Measurements from ENCODE around the gene RNF146. TPM values are rescaled to one million over a fixed set of nuclear protein-coding genes. Genes with fewer than 3 reads are reported as not detected.

Gene RNF146
- total RNA-seq, 2 donors from 2014 or later = 26.6 to 27.2 TPM

DNA sequence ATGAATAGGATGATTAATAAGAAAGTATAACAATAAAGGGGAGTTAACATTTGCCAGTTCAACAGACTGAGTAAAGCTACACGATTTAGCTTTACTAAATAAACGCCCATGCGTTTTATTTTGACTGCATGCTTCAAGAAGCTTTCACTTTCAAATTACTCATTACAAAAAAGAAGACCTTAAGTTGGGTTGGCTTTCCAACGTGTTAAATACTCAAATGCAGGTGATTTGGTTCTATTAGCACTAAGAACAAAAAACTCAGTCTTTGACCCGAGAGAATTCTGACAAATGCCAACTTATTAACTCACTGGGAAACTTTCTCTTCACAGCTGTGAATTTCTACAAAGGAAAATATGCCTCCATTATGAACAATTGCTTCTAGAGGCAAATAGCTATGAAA lies 24.8 kb downstream of the RNF146 start:
- Mint-ChIP-seq H3K27me3 (ENCODE audit: low read depth) (no peaks in the 10 kb centered on the region), H3K27ac (peak overlapping the region; percentile 92), H3K4me3 (peak overlapping the region; percentile 43 to 62), H3K36me3 (ENCODE audit: insufficient read depth in 2 of 2) (peaks cover 12 to 15% of the 10 kb centered on the region in 2 donors), H3K9me3 (no peaks in the 10 kb centered on the region), H3K4me1 (ENCODE audit: low read depth) (peaks cover 45% of the 10 kb centered on the region)
- ATAC-seq (replicated peaks in 1 of 2) (peak; percentile 77 to 84), DNase-seq (no peak)

DNA sequence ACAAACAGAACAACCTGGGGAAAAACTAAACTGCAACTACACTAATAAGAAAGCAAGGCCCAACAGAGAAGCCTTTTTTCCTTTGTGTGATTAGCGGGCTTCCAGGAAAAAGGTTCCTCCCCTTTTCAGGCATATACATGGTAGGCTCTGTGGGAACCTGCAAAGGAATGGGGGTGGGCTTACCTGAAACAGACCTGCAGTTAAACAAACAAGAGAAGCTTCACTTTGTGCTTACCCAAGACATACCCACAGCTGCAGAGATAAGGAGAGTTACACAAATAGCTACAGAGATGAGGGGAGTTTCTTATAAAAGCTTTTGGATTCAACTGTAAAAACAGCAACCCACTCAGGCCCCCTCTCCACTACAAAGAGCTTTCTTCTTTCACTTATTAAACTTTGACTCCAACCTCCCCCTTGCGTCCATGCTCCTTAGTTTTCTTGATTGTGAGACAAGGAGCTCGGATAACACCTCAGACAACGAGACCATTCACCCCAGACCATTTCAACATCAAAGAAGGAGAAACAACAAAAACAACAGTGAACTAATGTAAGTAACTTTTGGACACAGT lies 30.9 kb downstream of the RNF146 start:
- Mint-ChIP-seq H3K9me3 (no peaks in the 10 kb centered on the region), H3K4me3 (no peak overlapping the region), H3K27me3 (ENCODE audit: low read depth) (no peaks in the 10 kb centered on the region), H3K4me1 (ENCODE audit: low read depth) (peaks cover 19% of the 10 kb centered on the region), H3K27ac (no peak overlapping the region), H3K36me3 (ENCODE audit: insufficient read depth in 2 of 2) (peaks cover 1% of the 10 kb centered on the region in 2 donors)
- ATAC-seq (replicated peaks in 1 of 2) = no peak
- no peak for DNase-seq

DNA sequence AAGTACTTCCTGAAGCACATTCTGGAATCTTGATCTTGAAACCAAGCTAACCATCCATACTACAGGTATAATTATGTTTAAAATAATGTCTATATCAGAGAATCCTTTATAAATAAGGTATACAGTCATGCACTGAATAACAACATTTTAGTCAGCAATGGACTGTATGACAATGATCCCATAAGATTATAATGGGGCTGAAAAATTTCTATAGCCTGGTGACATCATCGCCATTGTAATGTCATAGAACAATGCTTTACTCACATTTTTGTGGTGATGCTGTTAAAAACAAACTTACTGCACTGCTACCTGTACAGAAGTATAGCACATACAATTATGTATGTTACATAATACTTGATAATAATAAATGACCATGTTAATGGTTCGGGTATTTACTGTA lies 31.8 kb downstream of the RNF146 start:
- no peak for DNase-seq
- ATAC-seq (replicated peaks in 1 of 2) = peak in 1 of 2 donors; percentile 45
- Mint-ChIP-seq H3K27ac (no peak overlapping the region), H3K9me3 (no peaks in the 10 kb centered on the region), H3K4me1 (ENCODE audit: low read depth) (peaks cover 12% of the 10 kb centered on the region), H3K36me3 (ENCODE audit: insufficient read depth in 2 of 2) (peaks cover 0 to 1% of the 10 kb centered on the region in 2 donors), H3K4me3 (no peak overlapping the region), H3K27me3 (ENCODE audit: low read depth) (no peaks in the 10 kb centered on the region)

DNA sequence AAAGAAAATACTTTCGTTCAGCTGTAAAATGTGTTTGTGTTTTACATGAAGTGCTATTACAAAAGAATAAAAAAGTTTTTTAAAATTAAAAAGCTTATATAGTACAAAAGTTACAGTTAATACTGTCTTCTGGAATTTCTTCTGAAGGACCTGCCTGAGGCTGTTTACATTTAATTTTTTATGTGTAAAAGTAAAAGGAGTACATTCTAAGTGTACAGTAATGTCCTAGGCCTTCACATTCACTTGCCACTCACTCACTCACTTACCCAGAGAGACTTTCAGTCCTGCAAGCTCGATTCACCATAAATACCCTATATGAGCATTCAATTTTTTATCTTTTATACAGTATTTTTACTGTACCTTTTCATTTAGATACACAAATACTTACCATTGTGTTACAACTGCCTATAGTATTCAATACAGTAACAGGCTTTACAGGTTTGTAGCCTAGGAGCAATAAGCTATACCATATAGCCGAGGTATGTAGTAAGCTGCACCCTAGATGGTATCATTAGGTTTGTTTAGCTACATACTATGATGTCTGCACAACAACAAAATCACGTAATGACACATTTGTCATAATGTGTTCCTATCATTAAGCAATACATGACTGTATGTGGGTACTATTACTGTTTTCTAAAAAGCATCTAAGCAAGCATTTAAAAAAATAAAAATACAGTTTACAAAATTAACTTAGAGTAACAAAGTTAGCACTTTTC lies 33.0 kb downstream of the RNF146 start:
- Mint-ChIP-seq H3K4me3 (no peak overlapping the region), H3K27ac (no peak overlapping the region), H3K9me3 (no peaks in the 10 kb centered on the region), H3K27me3 (ENCODE audit: low read depth) (no peaks in the 10 kb centered on the region), H3K4me1 (ENCODE audit: low read depth) (peaks cover 18% of the 10 kb centered on the region), H3K36me3 (ENCODE audit: insufficient read depth in 2 of 2) (no peaks in the 10 kb centered on the region)
- DNase-seq (no peak), ATAC-seq (replicated peaks in 1 of 2) (no peak)

DNA sequence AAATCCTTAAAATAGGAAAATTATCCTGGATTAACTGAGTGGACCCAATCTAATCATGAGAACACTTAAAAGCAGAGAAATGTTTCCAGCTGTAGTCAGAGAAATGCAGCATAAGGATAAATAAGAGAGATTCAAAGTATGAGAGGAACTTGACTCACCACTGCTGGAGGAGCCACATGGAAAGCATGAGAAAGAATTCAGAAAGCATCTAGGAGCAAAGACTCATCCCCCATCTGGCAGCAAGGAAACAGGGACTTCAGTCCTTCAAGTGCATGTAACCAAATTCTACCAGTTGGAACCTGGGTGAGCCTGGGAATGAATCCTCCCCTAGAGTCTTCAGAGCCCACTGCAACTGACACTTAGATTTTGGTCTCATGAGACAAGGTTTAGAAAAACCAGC lies 33.7 kb downstream of the RNF146 start:
- no peak overlapping the region for H3K4me3 Mint-ChIP-seq
- peaks cover 25% of the 10 kb centered on the region for H3K4me1 Mint-ChIP-seq (ENCODE audit: low read depth)
- H3K27me3 Mint-ChIP-seq (ENCODE audit: low read depth) = no peaks in the 10 kb centered on the region
- DNase-seq = no peak
- H3K36me3 Mint-ChIP-seq (ENCODE audit: insufficient read depth in 2 of 2) = peaks cover under 1 to 2% of the 10 kb centered on the region in 2 donors
- no peak overlapping the region for H3K27ac Mint-ChIP-seq
- no peak for ATAC-seq (replicated peaks in 1 of 2)
- H3K9me3 Mint-ChIP-seq = no peaks in the 10 kb centered on the region

DNA sequence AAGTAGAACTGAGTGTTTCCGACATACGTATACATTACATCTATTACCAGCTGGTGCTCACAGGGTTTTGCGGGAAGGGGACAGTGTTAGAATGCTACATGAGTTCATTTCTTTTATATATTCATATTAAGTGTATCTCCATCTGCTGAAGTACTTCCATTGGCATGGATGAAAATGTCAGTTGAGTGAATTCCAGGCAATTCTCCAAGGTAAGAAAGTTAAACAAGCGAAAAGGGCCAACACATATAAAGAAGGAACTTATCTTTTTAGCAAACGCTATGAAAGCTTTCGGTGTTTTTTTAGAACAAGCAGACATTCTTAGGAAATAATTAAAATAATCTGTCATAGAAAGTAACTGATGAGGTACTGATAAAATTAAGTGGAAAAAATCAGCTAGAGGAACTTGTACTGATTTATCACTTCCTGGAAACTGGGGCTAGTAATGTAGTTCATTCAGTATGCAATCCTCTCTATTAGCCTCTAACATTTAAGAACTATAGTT lies 34.6 kb downstream of the RNF146 start:
- H3K4me3 Mint-ChIP-seq = peak overlapping the region in 1 of 2 donors; percentile 41

DNA sequence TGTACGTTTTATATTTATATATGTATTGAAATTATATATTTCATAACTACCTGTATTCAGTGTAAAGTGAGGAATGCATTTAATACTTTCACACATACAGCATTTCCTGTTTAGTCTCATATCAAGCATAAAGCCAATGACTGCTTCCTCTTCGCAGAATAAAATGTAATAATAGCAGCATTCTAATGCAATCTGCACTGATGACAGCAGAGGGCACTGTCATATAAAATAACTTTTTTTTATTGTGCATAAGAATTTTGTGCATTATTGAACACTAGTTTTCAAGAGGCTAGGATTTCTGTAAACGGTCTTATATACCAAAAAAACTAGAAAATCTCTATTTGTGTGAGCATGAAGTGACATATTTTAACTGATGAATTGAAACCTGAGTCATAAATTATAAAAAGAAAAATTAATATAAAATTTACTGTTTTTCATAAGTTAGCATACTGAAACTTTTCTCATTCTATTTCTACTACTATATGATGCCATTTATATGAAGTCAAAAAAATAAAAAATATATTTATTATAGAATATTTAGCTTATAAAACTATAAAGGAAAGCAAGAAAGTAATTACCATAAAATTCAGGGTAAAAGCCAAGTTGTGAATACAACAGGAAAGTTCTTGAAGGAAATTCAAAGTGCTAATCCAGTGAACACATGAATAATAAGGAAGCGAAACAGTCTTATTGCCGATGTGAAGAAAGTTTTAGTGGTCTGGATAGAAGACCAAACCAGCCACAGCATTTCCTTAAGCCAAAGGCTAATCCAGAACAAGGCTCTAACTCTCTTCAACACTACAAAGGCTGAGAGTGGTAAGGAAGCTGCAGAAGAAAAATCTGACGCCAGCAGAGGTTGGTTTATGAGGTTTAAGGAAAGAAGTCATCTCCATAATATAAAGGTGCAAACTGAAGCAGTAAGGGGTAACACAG lies 36.3 kb downstream of the RNF146 start:
- Mint-ChIP-seq H3K4me3 (no peak overlapping the region), H3K4me1 (ENCODE audit: low read depth) (peaks cover 41% of the 10 kb centered on the region), H3K36me3 (ENCODE audit: insufficient read depth in 2 of 2) (peaks cover 8 to 18% of the 10 kb centered on the region in 2 donors), H3K9me3 (peaks cover 1 to 2% of the 10 kb centered on the region in 2 donors), H3K27me3 (ENCODE audit: low read depth) (no peaks in the 10 kb centered on the region), H3K27ac (no peak overlapping the region)
- DNase-seq (peak; percentile 24 to 25), ATAC-seq (replicated peaks in 1 of 2) (no peak)

More for the DNA sequence above, 34.6 kb downstream of the RNF146 start:
- no peak for DNase-seq
- no peak for ATAC-seq (replicated peaks in 1 of 2)
- Mint-ChIP-seq H3K4me1 (ENCODE audit: low read depth) (peaks cover 29% of the 10 kb centered on the region), H3K27ac (peak overlapping the region; percentile 77), H3K36me3 (ENCODE audit: insufficient read depth in 2 of 2) (peaks cover 4 to 7% of the 10 kb centered on the region in 2 donors), H3K9me3 (no peaks in the 10 kb centered on the region), H3K27me3 (ENCODE audit: low read depth) (no peaks in the 10 kb centered on the region)

DNA sequence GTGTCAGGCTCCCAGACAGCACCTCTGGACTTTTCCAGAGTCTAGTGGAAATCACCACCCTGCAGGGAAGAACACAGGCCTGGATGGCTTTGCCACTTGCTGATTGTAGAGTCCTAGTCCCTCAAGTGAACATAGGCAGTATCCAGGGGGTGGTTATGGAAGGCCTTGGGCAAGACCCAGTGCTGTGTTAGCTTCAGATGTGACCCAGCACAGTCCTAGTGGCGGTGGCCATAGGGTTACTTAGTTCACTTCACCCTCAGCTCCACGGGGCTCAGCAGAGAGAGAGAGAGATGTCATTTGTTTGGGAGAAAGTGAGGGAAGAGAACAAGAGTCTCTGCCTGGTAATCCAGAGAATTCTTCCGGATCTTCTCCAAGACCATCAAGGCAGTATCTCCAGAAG lies 37.3 kb downstream of the RNF146 start:
- Mint-ChIP-seq H3K4me1 (ENCODE audit: low read depth) (peaks cover 42% of the 10 kb centered on the region), H3K9me3 (peaks cover 4 to 6% of the 10 kb centered on the region in 2 donors), H3K4me3 (no peak overlapping the region), H3K27me3 (ENCODE audit: low read depth) (no peaks in the 10 kb centered on the region), H3K36me3 (ENCODE audit: insufficient read depth in 2 of 2) (peaks cover 12 to 27% of the 10 kb centered on the region in 2 donors), H3K27ac (no peak overlapping the region)
- DNase-seq (no peak), ATAC-seq (replicated peaks in 1 of 2) (no peak)

DNA sequence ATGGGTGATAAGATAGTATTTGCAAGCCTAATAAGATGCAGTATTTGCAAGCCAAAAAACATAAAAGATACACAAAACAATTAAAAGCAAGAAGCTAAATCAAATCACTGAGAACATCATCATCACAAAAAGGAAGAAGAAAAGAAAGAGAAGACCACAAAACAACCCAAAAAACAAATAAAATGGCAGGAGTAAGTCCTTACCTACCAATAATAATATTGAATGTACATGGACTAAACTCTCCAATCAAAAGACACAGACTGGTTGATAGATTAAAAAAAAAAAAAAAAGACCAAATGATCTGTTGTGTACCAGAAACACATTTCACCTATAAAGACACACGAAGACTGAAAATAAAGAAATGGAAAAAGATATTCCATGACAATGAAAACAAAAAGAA lies 39.1 kb downstream of the RNF146 start:
- Mint-ChIP-seq H3K4me1 (ENCODE audit: low read depth) (peaks cover 42% of the 10 kb centered on the region), H3K9me3 (peaks cover 13% of the 10 kb centered on the region in 2 donors), H3K36me3 (ENCODE audit: insufficient read depth in 2 of 2) (peaks cover 23 to 38% of the 10 kb centered on the region in 2 donors), H3K4me3 (no peak overlapping the region), H3K27me3 (ENCODE audit: low read depth) (no peaks in the 10 kb centered on the region), H3K27ac (peak overlapping the region; percentile 80)
- DNase-seq = no peak
- no peak for ATAC-seq (replicated peaks in 1 of 2)

DNA sequence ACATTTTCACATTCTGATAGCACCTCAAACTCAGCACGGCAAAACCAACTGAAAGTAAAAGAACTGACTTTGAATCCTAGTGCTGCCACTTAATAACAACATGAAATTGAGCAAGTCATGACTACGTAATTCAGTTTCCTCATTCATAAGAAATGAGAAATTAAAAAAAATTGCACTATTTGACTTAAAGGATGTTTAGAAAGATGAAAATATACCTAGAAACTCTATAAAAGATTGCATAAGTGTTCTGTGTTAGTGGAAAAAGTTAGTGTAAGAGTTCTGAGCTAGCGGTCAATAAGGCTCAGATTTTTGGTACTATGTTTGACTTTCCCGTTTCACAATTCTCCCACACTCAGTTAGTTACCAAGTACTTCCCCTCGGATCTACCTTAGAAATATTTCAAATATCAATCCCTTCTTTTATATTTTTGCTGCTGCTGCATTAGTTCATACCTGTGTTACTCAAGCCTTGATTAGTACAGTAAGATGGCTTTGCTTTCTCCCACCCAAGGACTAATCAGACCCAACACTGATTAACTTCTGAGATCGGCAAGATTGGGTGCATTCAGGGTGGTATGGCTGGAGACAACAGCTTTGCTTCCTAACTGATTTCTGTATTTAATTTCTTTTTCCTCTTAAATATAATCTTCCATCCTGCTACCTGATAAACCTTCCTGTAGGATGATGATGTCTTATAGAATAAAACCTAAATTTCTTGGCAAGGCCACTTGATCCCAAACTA lies 50.9 kb downstream of the RNF146 start:
- Mint-ChIP-seq H3K27ac (peak overlapping the region; percentile 61), H3K4me3 (no peak overlapping the region), H3K36me3 (ENCODE audit: insufficient read depth in 2 of 2) (peaks cover 6 to 9% of the 10 kb centered on the region in 2 donors), H3K27me3 (ENCODE audit: low read depth) (no peaks in the 10 kb centered on the region), H3K9me3 (no peaks in the 10 kb centered on the region), H3K4me1 (ENCODE audit: low read depth) (peaks cover 9% of the 10 kb centered on the region)
- no peak for ATAC-seq (replicated peaks in 1 of 2)
- DNase-seq = no peak

DNA sequence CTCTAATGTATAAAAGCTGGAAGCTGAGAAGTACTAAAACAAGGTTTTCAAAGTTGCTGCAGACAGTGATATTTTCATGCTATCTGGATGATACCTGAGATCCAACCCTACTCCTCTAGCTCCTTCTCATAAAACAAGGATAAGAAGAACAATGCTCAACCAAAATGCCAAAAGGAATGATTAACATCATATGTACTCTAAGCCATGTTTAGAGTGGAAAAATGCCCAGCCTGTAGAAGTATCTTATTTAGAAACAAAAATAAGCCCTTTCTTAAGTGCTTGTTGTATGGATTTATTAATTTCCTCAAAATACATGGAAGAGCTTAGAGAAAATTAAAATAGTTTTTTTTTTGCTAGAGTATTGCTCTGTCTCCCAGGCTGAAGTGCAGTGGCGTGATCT lies 53.0 kb downstream of the RNF146 start:
- peak overlapping the region; percentile 32 for H3K27ac Mint-ChIP-seq
- peaks cover 6 to 8% of the 10 kb centered on the region in 2 donors for H3K36me3 Mint-ChIP-seq (ENCODE audit: insufficient read depth in 2 of 2)
- peaks cover 9% of the 10 kb centered on the region for H3K4me1 Mint-ChIP-seq (ENCODE audit: low read depth)
- ATAC-seq (replicated peaks in 1 of 2) (no peak), DNase-seq (no peak)
- H3K4me3 Mint-ChIP-seq = no peak overlapping the region
- H3K27me3 Mint-ChIP-seq (ENCODE audit: low read depth) = no peaks in the 10 kb centered on the region
- no peaks in the 10 kb centered on the region for H3K9me3 Mint-ChIP-seq

DNA sequence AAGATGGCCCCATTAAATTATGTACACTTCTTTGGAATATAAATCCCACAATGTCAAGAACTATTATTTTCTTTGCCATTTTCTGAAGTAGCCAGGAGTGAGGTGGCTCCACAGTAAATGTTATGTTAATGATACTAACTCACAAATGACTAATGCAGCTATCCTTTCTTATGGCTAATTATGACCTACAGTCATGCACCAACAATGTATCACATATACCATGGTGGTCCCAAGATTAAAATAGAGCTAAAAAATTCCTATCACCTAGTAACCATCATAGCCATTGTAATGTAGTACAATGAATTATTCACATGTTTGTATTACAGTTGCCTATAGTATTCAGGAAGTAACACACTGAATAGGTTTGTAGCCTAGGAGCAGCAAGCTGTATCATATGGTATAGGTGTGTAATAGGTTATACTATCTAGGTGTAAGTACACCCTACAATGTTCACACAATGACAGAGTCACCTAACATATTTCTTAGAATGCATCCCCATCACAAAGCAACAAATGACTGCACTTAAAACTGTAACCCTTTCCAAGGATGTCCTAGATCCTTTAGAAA lies 61.5 kb downstream of the RNF146 start:
- Mint-ChIP-seq H3K27me3 (ENCODE audit: low read depth) (no peaks in the 10 kb centered on the region), H3K4me1 (ENCODE audit: low read depth) (no peaks in the 10 kb centered on the region), H3K27ac (no peak overlapping the region), H3K4me3 (no peak overlapping the region), H3K36me3 (ENCODE audit: insufficient read depth in 2 of 2) (peaks cover 2 to 18% of the 10 kb centered on the region in 2 donors), H3K9me3 (no peaks in the 10 kb centered on the region)
- no peak for ATAC-seq (replicated peaks in 1 of 2)
- DNase-seq = no peak

Measured in activated T-cell treated with anti-CD3 and anti-CD28 coated beads, Interleukin-2, amount 50 U/mL, for 72 hours (primary cell).